IMR-90 (cell line): ENCODE results near the gene CACNA1G. TPM values are rescaled to one million over a fixed set of nuclear protein-coding genes. Genes with fewer than 3 reads are reported as not detected.

Source experiments
- ATAC-seq: fragments of 200-7000 bp; cut with Tn5 transposase; 2 replicates; pipeline ENCODE4 v1.9.1; 2020; ENCODE audit warnings: low read depth, mild to moderate bottlenecking, moderate library complexity
- BruUV-seq: library from RNA; stranded (reverse); fragments of 400-500 nt; replicated peaks from 2 replicates; lab custom pipeline; 2021; lab: Mats Ljungman, UMichigan
- CTCF ChIA-PET: fragments of 300-600 bp; formaldehyde crosslinking; extraction: SDS; loops from one replicate; lab custom pipeline; 2021; ENCODE audit warnings: antibody characterized with exemption; lab: Yijun Ruan, JAX
- POLR2A ChIA-PET: fragments of 300-600 bp; sonication (Branson Sonifier 250); formaldehyde crosslinking; loops from one replicate; lab custom pipeline; 2022; ENCODE audit warnings: antibody characterized with exemption; ENCODE audit not compliant: unreplicated experiment; lab: Charles Lee
- DNase-seq: peaks from one replicate; pipeline ENCODE4 v3.0.0; 2013
- H2AFZ ChIP-seq: replicated peaks from 2 replicates; pipeline ENCODE3; 2013; ENCODE audit warnings: low read length, mild to moderate bottlenecking; ENCODE audit not compliant: poor library complexity
- H2AK5ac ChIP-seq: 2 replicates; pipeline ENCODE4 v1.6.1; 2013; ENCODE audit warnings: low read depth, low read length, inconsistent platforms
- H2AK9ac ChIP-seq: replicated peaks from 2 replicates; pipeline ENCODE3; 2013; ENCODE audit warnings: mild to moderate bottlenecking, low read depth, low read length, moderate library complexity; ENCODE audit not compliant: poor library complexity
- H2BK120ac ChIP-seq: 2 replicates; pipeline ENCODE4 v1.6.1; 2013; ENCODE audit warnings: low read depth, low read length, inconsistent platforms
- H2BK15ac ChIP-seq: 3 replicates; pipeline ENCODE4 v1.6.1; 2013; ENCODE audit warnings: low read depth, low read length, inconsistent platforms
- H2BK20ac ChIP-seq: 2 replicates; pipeline ENCODE4 v1.6.1; 2013; ENCODE audit warnings: low read depth, mild to moderate bottlenecking, inconsistent platforms, low read length, moderate library complexity
- H2BK5ac ChIP-seq: 2 replicates; pipeline ENCODE4 v1.6.1; 2013; ENCODE audit warnings: mild to moderate bottlenecking, low read depth, low read length, inconsistent platforms; ENCODE audit not compliant: poor library complexity, severe bottlenecking
- H3K14ac ChIP-seq: replicated peaks from 2 replicates; pipeline ENCODE4 v1.6.1; 2013; ENCODE audit warnings: low read depth, low read length, inconsistent platforms
- H3K18ac ChIP-seq: 2 replicates; pipeline ENCODE4 v1.6.1; 2013; ENCODE audit warnings: low read depth, low read length, control low read depth
- H3K23ac ChIP-seq: 2 replicates; pipeline ENCODE4 v1.6.1; 2013; ENCODE audit warnings: low read depth, low read length, inconsistent platforms
- H3K27ac ChIP-seq: 2 replicates; pipeline ENCODE4 v1.5.1; 2013; ENCODE audit warnings: mild to moderate bottlenecking, control low read depth, low read length; ENCODE audit not compliant: insufficient read depth
- H3K27me3 ChIP-seq: 2 replicates; pipeline ENCODE4 v1.6.1; 2013; ENCODE audit warnings: low read length; ENCODE audit not compliant: control insufficient read depth, insufficient read depth
- H3K36me3 ChIP-seq: 2 replicates; pipeline ENCODE4 v1.6.1; 2013; ENCODE audit warnings: low read length, mixed read lengths; ENCODE audit not compliant: control insufficient read depth, insufficient read depth
- H3K4ac ChIP-seq: 2 replicates; pipeline ENCODE4 v1.6.1; 2013; ENCODE audit warnings: low read depth, low read length, inconsistent platforms
- H3K4me1 ChIP-seq: 2 replicates; pipeline ENCODE4 v1.6.1; 2013; ENCODE audit warnings: low read length, mixed read lengths; ENCODE audit not compliant: control insufficient read depth, insufficient read depth
- H3K4me2 ChIP-seq: 2 replicates; pipeline ENCODE4 v1.6.1; 2013; ENCODE audit warnings: low read depth, mild to moderate bottlenecking, control low read depth, low read length, moderate library complexity
- H3K4me3 ChIP-seq: 2 replicates; pipeline ENCODE4 v1.5.1; 2013; ENCODE audit warnings: low read depth, mild to moderate bottlenecking, control low read depth, low read length, moderate library complexity; ENCODE audit not compliant: insufficient read depth
- H3K56ac ChIP-seq: 2 replicates; pipeline ENCODE4 v1.6.1; 2013; ENCODE audit warnings: low read length, inconsistent platforms; ENCODE audit not compliant: insufficient read depth; ENCODE audit errors: extremely low read depth
- H3K79me1 ChIP-seq, 2 experiments: 2 replicates each; pipeline ENCODE4 v1.6.1; 2013; ENCODE audit warnings: low read length in 2 of 2, inconsistent platforms in 1 of 2, low read depth in 1 of 2
- H3K9ac ChIP-seq: 2 replicates; pipeline ENCODE4 v1.6.1; 2013; ENCODE audit warnings: low read depth, low read length, control low read depth
- H3K9me1 ChIP-seq: 2 replicates; pipeline ENCODE4 v1.6.1; 2013; ENCODE audit warnings: low read length, inconsistent platforms; ENCODE audit not compliant: insufficient read depth
- H3K9me3 ChIP-seq: 2 replicates; pipeline ENCODE4 v1.6.1; 2013; ENCODE audit warnings: low read length; ENCODE audit not compliant: control insufficient read depth, insufficient read depth
- H4K20me1 ChIP-seq: 2 replicates; pipeline ENCODE4 v1.6.1; 2013; ENCODE audit warnings: low read length, inconsistent platforms; ENCODE audit not compliant: insufficient read depth
- H4K5ac ChIP-seq: 2 replicates; pipeline ENCODE4 v1.6.1; 2013; ENCODE audit warnings: mild to moderate bottlenecking, low read depth, low read length, control low read depth
- H4K8ac ChIP-seq, 2 experiments: 2 replicates each; pipeline ENCODE4 v1.6.1; 2013; ENCODE audit warnings: low read depth in 2 of 2, low read length in 2 of 2, control low read depth in 1 of 2, inconsistent platforms in 1 of 2
- H4K91ac ChIP-seq: 2 replicates; pipeline ENCODE4 v1.6.1; 2013; ENCODE audit warnings: low read depth, low read length, inconsistent platforms; ENCODE audit not compliant: insufficient read depth
- BHLHE40 ChIP-seq: fragments of 150-350 bp; IDR thresholded peaks from 2 replicates; pipeline ENCODE4 v1.6.1; 2016; ENCODE audit warnings: mild to moderate bottlenecking, low read depth, low read length
- CEBPB ChIP-seq: IDR thresholded peaks from 2 replicates; pipeline ENCODE4 v1.6.1; 2012; ENCODE audit warnings: low read depth, low read length, improper control_type of control experiment
- FOS ChIP-seq: fragments of 150-350 bp; IDR thresholded peaks from 2 replicates; pipeline ENCODE4 v1.6.1; 2016; ENCODE audit warnings: low read depth, low read length
- MAFK ChIP-seq: IDR thresholded peaks from 2 replicates; pipeline ENCODE4 v1.6.1; 2012; ENCODE audit warnings: low read depth, low read length, improper control_type of control experiment
- MAZ ChIP-seq: IDR thresholded peaks from 2 replicates; pipeline ENCODE4 v1.6.1; 2012; ENCODE audit warnings: low read depth, mild to moderate bottlenecking, low read length, improper control_type of control experiment, moderate library complexity, borderline replicate concordance
- MXI1 ChIP-seq: IDR thresholded peaks from 2 replicates; pipeline ENCODE4 v1.6.1; 2012; ENCODE audit warnings: low read depth, mild to moderate bottlenecking, low read length, moderate library complexity, borderline replicate concordance
- RAD21 ChIP-seq: IDR thresholded peaks from 2 replicates; pipeline ENCODE4 v1.6.1; 2012; ENCODE audit warnings: low read length, improper control_type of control experiment
- RCOR1 ChIP-seq: IDR thresholded peaks from 2 replicates; pipeline ENCODE4 v1.6.1; 2012; ENCODE audit warnings: mild to moderate bottlenecking, low read length, improper control_type of control experiment; ENCODE audit not compliant: insufficient replicate concordance
- RFX5 ChIP-seq: IDR thresholded peaks from 2 replicates; pipeline ENCODE4 v1.8.0; 2012; ENCODE audit warnings: low read depth, mild to moderate bottlenecking, low read length, moderate library complexity
- SMC3 ChIP-seq: fragments of 150-350 bp; IDR thresholded peaks from 2 replicates; pipeline ENCODE4 v1.6.1; 2016; ENCODE audit warnings: low read depth, mild to moderate bottlenecking, antibody characterized with exemption, low read length, moderate library complexity
- WGBS, 2 experiments: methylation state at CpG; one replicate each; pipeline versions ENCODE4 v1.1.5 to v1.1.7; 2013; ENCODE audit warnings: missing lambda C conversion rate in 2 of 2; ENCODE audit not compliant: insufficient read length in 1 of 2; ENCODE audit errors: extremely low coverage in 2 of 2; 5-methylcytosine and 5-hydroxymethylcytosine counted together
- dilution Hi-C: fragments of 300-500 bp; cut with HindIII; formaldehyde crosslinking; loops from one replicate; pipeline ENCODE4 v1.14.3; 2018; ENCODE audit warnings: low sequenced_read_pairs; ENCODE audit not compliant: unreplicated experiment
- in situ Hi-C: fragments of 300-500 bp; cut with MboI; formaldehyde crosslinking; loops from 3 replicates; pipeline ENCODE4 v1.14.3; 2019; ENCODE audit warnings: low sequenced_read_pairs, inconsistent platforms, mixed read lengths
- intact Hi-C: fragments of 100-400 bp; cut with micrococcal nuclease; formaldehyde crosslinking; loops from 2 replicates; pipeline ENCODE4 v1.10.0; 2022
- polyA plus RNA-seq, 3 experiments: library from polyadenylated mRNA; depleted of rRNA; stranded (reverse); fragments of >200 nt; gene quantifications; 2 replicates each; pipeline ENCODE4 v1.2.3, GENCODE V29; 2012; ENCODE audit warnings: low replicate concordance in 1 of 3
- total RNA-seq: library from RNA; depleted of rRNA; stranded (reverse); fragments of >200 nt; gene quantifications from 2 replicates; pipeline ENCODE4 v1.2.3, GENCODE V29; 2012
- TF ChIP-seq, protein P1 (sequence below): fragments of 150-350 bp; IDR thresholded peaks from 2 replicates; pipeline ENCODE4 v1.6.1; 2017; ENCODE audit warnings: mild to moderate bottlenecking, antibody characterized with exemption, low read length, low read depth
- TF ChIP-seq, protein P2 (sequence below): fragments of 150-350 bp; IDR thresholded peaks from 2 replicates; pipeline ENCODE4 v1.6.1; 2016; ENCODE audit warnings: low read depth, mild to moderate bottlenecking, low read length, moderate library complexity, borderline replicate concordance

The CACNA1G gene
- total and polyA plus RNA-seq, 2 of the 4 experiments (the other 2 are of a cell fraction): under 0.01 to 0.03 TPM

DNA sequence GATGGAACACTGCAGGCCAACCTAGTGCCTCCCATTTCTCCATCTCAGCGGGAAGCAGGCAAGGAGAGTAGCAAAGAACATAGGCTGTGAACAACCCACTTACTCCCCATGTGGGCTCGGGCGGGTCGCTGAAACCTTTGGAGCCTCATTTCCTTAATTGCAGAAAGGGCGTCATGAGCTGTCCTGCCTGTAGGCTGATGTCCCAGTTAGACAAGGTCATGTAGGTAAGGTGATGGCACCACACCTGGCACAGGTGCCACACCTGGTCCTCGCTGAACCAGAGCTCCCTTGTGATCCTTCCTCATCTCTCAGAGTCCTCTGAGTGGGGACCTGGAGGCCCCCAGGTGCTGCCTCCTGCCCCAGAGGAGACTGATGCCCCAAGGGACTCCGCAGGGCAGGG is 97.1 kb downstream of the CACNA1G start:
- Histone ChIP-seq H3K9ac (no peak overlapping the region), H4K5ac (no peak overlapping the region), H2BK5ac (no peak overlapping the region), H2AK5ac (0 out of 2 replicates have a peak overlapping the region, but pooled peaks have one; percentile 57), H3K14ac (no peak overlapping the region), H2BK120ac (no peak overlapping the region), H3K4ac (0 out of 2 replicates have a peak overlapping the region, but pooled peaks have one; percentile 19), H3K9me1 (peaks cover 34% of the 10 kb centered on the region), H3K4me2 (no peak overlapping the region), H4K8ac (no peak overlapping the region), H3K56ac (no peak overlapping the region), H2AFZ (no peak overlapping the region), H4K91ac (no peak overlapping the region; the same call in 1 of the 2 replicates), H3K4me1 (peaks cover 32% of the 10 kb centered on the region), H3K36me3 (peaks cover 2% of the 10 kb centered on the region; the same call in 1 of the 2 replicates), H3K79me1 (peaks cover 0 to 18% of the 10 kb centered on the region in 2 experiments; a peak in 2 of 4 replicates), H2AK9ac (no peak overlapping the region), H2BK20ac (no peak overlapping the region), H2BK15ac (no peak overlapping the region), H3K18ac (no peak overlapping the region), H3K27me3 (no peaks in the 10 kb centered on the region), H3K4me3 (no peak overlapping the region), H3K27ac (no peak overlapping the region), H4K20me1 (no peaks in the 10 kb centered on the region), H3K23ac (no peak overlapping the region), H3K9me3 (peaks cover 2% of the 10 kb centered on the region; the same call in 1 of the 2 replicates)
- no TSS peak for BruUV-seq
- dilution Hi-C loops (no loop called here), in situ Hi-C loops (no loop called here), intact Hi-C loops (no loop called here)
- TF ChIP-seq CEBPB (no peak), RCOR1 (no peak), MXI1 (no peak), MAZ (no peak), RFX5 (no peak), BHLHE40 (no peak), MAFK (no peak), SMC3 (no peak), FOS (no peak), RAD21 (no peak)
- TF ChIP-seq, protein P1, sequence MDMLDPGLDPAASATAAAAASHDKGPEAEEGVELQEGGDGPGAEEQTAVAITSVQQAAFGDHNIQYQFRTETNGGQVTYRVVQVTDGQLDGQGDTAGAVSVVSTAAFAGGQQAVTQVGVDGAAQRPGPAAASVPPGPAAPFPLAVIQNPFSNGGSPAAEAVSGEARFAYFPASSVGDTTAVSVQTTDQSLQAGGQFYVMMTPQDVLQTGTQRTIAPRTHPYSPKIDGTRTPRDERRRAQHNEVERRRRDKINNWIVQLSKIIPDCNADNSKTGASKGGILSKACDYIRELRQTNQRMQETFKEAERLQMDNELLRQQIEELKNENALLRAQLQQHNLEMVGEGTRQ: no peak
- TF ChIP-seq, protein P2, sequence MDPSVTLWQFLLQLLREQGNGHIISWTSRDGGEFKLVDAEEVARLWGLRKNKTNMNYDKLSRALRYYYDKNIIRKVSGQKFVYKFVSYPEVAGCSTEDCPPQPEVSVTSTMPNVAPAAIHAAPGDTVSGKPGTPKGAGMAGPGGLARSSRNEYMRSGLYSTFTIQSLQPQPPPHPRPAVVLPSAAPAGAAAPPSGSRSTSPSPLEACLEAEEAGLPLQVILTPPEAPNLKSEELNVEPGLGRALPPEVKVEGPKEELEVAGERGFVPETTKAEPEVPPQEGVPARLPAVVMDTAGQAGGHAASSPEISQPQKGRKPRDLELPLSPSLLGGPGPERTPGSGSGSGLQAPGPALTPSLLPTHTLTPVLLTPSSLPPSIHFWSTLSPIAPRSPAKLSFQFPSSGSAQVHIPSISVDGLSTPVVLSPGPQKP: no peak
- ChIA-PET POLR2A (no interaction called here), CTCF (no interaction called here)
- no peak for ATAC-seq
- WGBS, 2 experiments: no CpG with 5 or more reads among the region's 7 CpGs
- no peak for DNase-seq
